Karpas-422 (cell line): ENCODE measurements around the gene CD244. TPM values are rescaled to one million over a fixed set of nuclear protein-coding genes. Genes with fewer than 3 reads are reported as not detected.
A peak's percentile ranks its signal among the peaks of the same experiment; 100 is the strongest.
"Not testable (repeated sequence)": the region's sequence is repeated elsewhere in the genome, so short reads cannot be mapped to it uniquely, and the experiment has no call there.

Source experiments
- DNase-seq: peaks from one replicate; pipeline ENCODE4 v3.0.0-alpha.2; 2015
- H2AFZ ChIP-seq: fragments of 200-600 bp; sonication (generic); 2 replicates; pipeline ENCODE4 v1.6.1; 2014; ENCODE audit warnings: antibody characterized with exemption, low read length, mixed read lengths
- H3K27ac ChIP-seq: fragments of 200-600 bp; sonication (generic); 2 replicates; pipeline ENCODE4 v1.5.1; 2014; ENCODE audit warnings: mild to moderate bottlenecking, low read length, moderate library complexity
- H3K27me3 ChIP-seq: fragments of 200-600 bp; sonication (generic); 2 replicates; pipeline ENCODE4 v1.6.1; 2014; ENCODE audit warnings: low read length, mixed read lengths
- H3K36me3 ChIP-seq: fragments of 200-600 bp; sonication (generic); 2 replicates; pipeline ENCODE4 v1.6.1; 2014; ENCODE audit warnings: low read length, mixed read lengths; ENCODE audit not compliant: insufficient read depth
- H3K4me1 ChIP-seq: fragments of 200-600 bp; sonication (generic); 2 replicates; pipeline ENCODE4 v1.6.1; 2014; ENCODE audit warnings: mild to moderate bottlenecking, low read length, mixed read lengths
- H3K4me2 ChIP-seq: fragments of 200-600 bp; sonication (generic); 2 replicates; pipeline ENCODE4 v1.6.1; 2014; ENCODE audit warnings: low read length, low read depth, mild to moderate bottlenecking; ENCODE audit not compliant: poor library complexity, severe bottlenecking
- H3K4me3 ChIP-seq: fragments of 200-600 bp; sonication (generic); 2 replicates; pipeline ENCODE4 v1.5.1; 2014; ENCODE audit warnings: mild to moderate bottlenecking, antibody characterized with exemption, low read length, mixed read lengths
- H3K79me2 ChIP-seq: fragments of 200-600 bp; sonication (generic); 2 replicates; pipeline ENCODE4 v1.6.1; 2014; ENCODE audit warnings: mild to moderate bottlenecking, low read length, mixed read lengths
- H3K9ac ChIP-seq: fragments of 200-600 bp; sonication (generic); 2 replicates; pipeline ENCODE4 v1.6.0; 2014; ENCODE audit warnings: low read length
- H3K9me2 ChIP-seq: fragments of 200-600 bp; sonication (generic), shearing (Covaris generic); replicated peaks from 2 replicates; pipeline ENCODE4 v1.6.0; 2014; ENCODE audit warnings: mild to moderate bottlenecking, low read length, moderate library complexity; ENCODE audit not compliant: insufficient read depth
- H3K9me3 ChIP-seq: fragments of 300-700, 200-600 bp; sonication (generic); 2 replicates; pipeline ENCODE4 v1.6.1; 2014; ENCODE audit warnings: low read length, mixed read lengths
- H4K20me1 ChIP-seq: fragments of 200-600 bp; sonication (generic); 2 replicates; pipeline ENCODE4 v1.6.1; 2014; ENCODE audit warnings: mild to moderate bottlenecking, antibody characterized with exemption, low read length, low read depth; ENCODE audit not compliant: insufficient read depth
- total RNA-seq: library from RNA; depleted of rRNA; stranded (reverse); fragments of >200 nt; shearing (Covaris generic); gene quantifications from 2 replicates; pipeline ENCODE4 v1.2.3, GENCODE V29; 2014; ENCODE audit warnings: low replicate concordance

Gene CD244
- total RNA-seq, 1 experiment from 2014 or later: not detected

DNA sequence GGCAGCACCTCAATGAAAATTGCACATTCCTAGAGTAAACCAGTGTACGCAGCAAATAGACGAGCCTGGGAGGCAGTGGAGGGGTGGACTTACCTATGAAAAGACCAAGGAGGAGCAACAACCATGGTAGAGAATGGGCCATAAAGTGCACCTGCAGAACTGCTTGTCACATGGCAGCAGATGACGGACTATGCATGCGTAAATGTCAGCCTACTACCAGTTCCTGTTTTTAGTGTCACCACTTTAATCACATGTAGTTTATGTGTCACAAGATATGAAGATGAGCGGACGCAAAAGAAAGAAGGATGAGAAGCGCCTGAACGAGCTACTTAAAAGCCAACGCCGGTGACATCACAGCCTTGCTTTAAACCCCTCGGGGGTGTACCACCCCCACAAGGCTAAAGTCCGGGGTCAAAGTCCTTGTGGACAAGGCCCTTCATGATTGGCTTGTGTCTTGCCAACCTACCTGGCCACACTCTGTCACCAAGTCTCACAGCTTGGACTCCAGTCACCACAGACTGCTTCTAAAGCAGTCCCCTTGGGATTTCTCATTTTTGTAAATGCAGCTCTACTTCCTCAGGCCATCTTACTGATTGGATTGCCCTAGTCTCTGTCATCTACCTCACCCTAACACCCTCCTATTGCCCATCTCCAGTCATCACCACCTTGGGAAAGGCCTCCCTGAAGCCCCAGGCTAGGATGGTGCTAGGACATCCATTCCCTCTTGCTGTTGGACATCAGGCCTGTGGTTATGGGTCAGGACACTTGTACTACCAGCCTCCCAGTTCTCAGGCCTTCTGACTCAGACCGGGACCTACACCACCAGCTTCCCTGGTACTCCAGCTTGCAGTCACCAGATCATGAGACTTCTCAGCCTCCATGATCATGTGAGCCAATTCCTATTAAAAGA is 72.7 kb downstream of the CD244 start:
- peaks cover 7% of the 10 kb centered on the region for H3K4me1 ChIP-seq
- no peaks in the 10 kb centered on the region for H3K36me3 ChIP-seq
- no peaks in the 10 kb centered on the region for H3K9me2 ChIP-seq
- H3K79me2 ChIP-seq: no peaks in the 10 kb centered on the region
- H3K4me3 ChIP-seq: no peak overlapping the region
- DNase-seq: peak; percentile 59
- H3K27me3 ChIP-seq: no peaks in the 10 kb centered on the region
- H3K9me3 ChIP-seq: no peaks in the 10 kb centered on the region
- H2AFZ ChIP-seq: no peak overlapping the region
- H3K4me2 ChIP-seq: no peak overlapping the region
- no peak overlapping the region for H3K27ac ChIP-seq
- H3K9ac ChIP-seq: no peak overlapping the region
- no peaks in the 10 kb centered on the region for H4K20me1 ChIP-seq

DNA sequence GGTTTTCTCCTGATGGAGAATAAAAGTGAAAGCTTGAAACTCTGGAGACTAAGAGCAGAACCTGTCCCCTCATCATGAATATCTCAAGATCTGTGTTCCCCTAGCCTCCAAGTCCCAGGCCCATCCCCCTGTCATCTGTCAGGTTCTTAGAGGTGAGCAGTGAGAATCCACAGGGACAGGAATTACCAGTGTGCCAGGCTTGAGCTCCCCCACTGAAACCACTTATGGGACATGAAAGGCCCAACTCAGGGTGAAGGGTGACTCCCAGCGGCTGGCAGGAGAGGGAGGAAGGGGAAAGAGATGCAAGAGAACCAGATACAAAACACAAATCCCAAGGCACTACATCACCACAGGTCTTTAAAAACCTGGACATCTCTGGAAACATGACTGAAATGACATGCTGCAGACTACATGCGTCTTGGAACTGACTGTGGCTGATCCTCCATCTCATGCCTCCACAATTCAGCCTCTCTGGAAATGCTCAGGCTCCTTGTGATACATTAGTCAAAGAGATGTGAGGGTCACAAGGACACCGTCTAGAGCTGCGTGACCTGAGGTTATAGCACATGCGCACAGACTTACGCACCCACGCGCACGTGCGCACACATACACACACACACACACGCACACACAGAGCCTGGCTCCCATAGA is 73.5 kb downstream of the CD244 start:
- Histone ChIP-seq H3K9me3 (no peaks in the 10 kb centered on the region), H3K4me2 (no peak overlapping the region), H3K4me1 (peaks cover 7% of the 10 kb centered on the region), H3K36me3 (no peaks in the 10 kb centered on the region), H2AFZ (no peak overlapping the region), H3K9ac (no peak overlapping the region), H4K20me1 (no peaks in the 10 kb centered on the region), H3K4me3 (no peak overlapping the region), H3K79me2 (no peaks in the 10 kb centered on the region), H3K27ac (no peak overlapping the region), H3K27me3 (no peaks in the 10 kb centered on the region), H3K9me2 (no peaks in the 10 kb centered on the region)
- no peak for DNase-seq

DNA sequence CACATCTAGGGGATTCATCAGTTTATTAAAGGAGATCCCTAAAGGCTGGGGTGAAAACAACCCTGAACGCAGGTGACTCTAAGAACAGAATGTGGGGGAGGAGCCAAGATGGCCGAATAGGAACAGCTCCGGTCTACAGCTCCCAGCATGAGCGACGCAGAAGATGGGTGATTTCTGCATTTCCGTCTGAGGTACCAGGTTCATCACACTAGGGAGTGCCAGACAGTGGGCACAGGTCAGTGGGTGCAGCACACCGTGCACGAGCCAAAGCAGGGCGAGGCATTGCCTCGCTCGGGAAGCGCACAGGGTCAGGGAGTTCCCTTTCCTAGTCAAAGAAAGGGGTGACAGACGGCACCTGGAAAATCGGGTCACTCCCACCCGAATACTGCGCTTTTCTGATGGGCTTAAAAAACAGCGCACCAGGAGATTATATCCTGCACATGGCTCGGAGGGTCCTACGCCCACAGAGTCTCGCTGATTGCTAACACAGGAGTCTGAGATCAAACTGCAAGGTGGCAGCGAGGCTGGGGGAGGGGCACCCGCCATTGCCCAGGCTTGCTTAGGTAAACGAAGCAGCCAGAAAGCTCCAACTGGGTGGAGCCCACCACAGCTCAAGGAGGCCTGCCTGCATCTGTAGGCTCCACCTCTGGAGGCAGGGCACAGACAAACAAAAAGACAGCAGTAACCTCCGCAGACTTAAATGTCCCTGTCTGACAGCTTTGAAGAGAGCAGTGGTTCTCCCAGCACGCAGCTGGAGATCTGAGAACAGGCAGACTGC is 79.5 kb downstream of the CD244 start:
- not testable (repeated sequence) for H3K9me2 ChIP-seq, H3K79me2 ChIP-seq, H2AFZ ChIP-seq, H3K27me3 ChIP-seq, DNase-seq, H3K36me3 ChIP-seq, H3K4me1 ChIP-seq, H3K27ac ChIP-seq, H3K9ac ChIP-seq, H3K4me3 ChIP-seq, H3K4me2 ChIP-seq, H3K9me3 ChIP-seq, H4K20me1 ChIP-seq

GRCh38 chr1:160781914-160782689 is 80.6 kb downstream of the CD244 start:
- Histone ChIP-seq H3K4me3 (no peak overlapping the region), H3K4me2 (peak overlapping the region; percentile 23), H3K27ac (no peak overlapping the region), H2AFZ (no peak overlapping the region), H3K9ac (no peak overlapping the region), H4K20me1 (no peaks in the 10 kb centered on the region), H3K27me3 (no peaks in the 10 kb centered on the region), H3K9me3 (no peaks in the 10 kb centered on the region), H3K9me2 (no peaks in the 10 kb centered on the region), H3K4me1 (no peaks in the 10 kb centered on the region; the same call in 1 of the 2 replicates), H3K79me2 (no peaks in the 10 kb centered on the region), H3K36me3 (no peaks in the 10 kb centered on the region)
- no peak for DNase-seq

GRCh38 chr1:160781186-160781766 is 81.4 kb downstream of the CD244 start:
- H3K79me2 ChIP-seq: no peaks in the 10 kb centered on the region
- no peaks in the 10 kb centered on the region for H4K20me1 ChIP-seq
- H2AFZ ChIP-seq: no peak overlapping the region
- no peaks in the 10 kb centered on the region for H3K27me3 ChIP-seq
- no peaks in the 10 kb centered on the region for H3K9me3 ChIP-seq
- no peak overlapping the region for H3K4me2 ChIP-seq
- no peak overlapping the region for H3K27ac ChIP-seq
- H3K4me1 ChIP-seq: peaks cover 3% of the 10 kb centered on the region
- no peaks in the 10 kb centered on the region for H3K9me2 ChIP-seq
- no peak overlapping the region for H3K9ac ChIP-seq
- DNase-seq: no peak
- H3K4me3 ChIP-seq: no peak overlapping the region
- no peaks in the 10 kb centered on the region for H3K36me3 ChIP-seq

- H3K4me1 ChIP-seq: peaks cover 12% of the 10 kb centered on the region
- H3K9ac ChIP-seq: no peak overlapping the region
- no peaks in the 10 kb centered on the region for H3K36me3 ChIP-seq
- DNase-seq: no peak
- H3K27ac ChIP-seq: no peak overlapping the region
- H2AFZ ChIP-seq: no peak overlapping the region
- H3K9me3 ChIP-seq: no peaks in the 10 kb centered on the region
- H3K27me3 ChIP-seq: no peaks in the 10 kb centered on the region
- no peak overlapping the region for H3K4me2 ChIP-seq
- H4K20me1 ChIP-seq: no peaks in the 10 kb centered on the region
- H3K9me2 ChIP-seq: no peaks in the 10 kb centered on the region
- H3K79me2 ChIP-seq: no peaks in the 10 kb centered on the region
- no peak overlapping the region for H3K4me3 ChIP-seq
Observed at GRCh38 chr1:160780398-160780755, 82.3 kb downstream of the CD244 start.
